ENCODE data around the gene XPOT.

DNA sequence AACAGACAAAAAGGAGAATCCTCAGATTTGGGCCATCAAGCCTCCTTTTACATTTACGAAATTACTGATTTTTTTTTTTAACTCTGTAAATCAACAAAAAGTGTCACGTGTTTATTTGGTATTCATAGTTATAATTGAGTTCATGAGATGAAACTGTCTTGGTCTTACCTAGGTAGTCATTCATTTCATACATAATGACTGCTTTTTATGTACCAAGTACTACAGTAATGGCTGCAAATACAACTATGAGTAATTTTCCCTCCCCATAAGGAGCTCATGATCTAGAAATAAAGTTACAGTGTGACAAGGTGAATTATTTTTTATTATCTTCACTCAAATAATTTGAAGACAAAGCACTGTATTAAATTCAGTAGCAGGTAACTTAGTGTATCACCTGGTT lies 41.3 kb downstream of the XPOT start:
- TF ChIP-seq, protein P1, sequence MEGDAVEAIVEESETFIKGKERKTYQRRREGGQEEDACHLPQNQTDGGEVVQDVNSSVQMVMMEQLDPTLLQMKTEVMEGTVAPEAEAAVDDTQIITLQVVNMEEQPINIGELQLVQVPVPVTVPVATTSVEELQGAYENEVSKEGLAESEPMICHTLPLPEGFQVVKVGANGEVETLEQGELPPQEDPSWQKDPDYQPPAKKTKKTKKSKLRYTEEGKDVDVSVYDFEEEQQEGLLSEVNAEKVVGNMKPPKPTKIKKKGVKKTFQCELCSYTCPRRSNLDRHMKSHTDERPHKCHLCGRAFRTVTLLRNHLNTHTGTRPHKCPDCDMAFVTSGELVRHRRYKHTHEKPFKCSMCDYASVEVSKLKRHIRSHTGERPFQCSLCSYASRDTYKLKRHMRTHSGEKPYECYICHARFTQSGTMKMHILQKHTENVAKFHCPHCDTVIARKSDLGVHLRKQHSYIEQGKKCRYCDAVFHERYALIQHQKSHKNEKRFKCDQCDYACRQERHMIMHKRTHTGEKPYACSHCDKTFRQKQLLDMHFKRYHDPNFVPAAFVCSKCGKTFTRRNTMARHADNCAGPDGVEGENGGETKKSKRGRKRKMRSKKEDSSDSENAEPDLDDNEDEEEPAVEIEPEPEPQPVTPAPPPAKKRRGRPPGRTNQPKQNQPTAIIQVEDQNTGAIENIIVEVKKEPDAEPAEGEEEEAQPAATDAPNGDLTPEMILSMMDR (IDR thresholded peaks at IDR 0.05) = no peak
- no peak for TF ChIP-seq ZFX (IDR thresholded peaks at IDR 0.05; ENCODE audit: borderline replicate concordance)
